HEK293 (cell line): ENCODE measurements around the gene FGFBP3.
A peak's percentile ranks its signal among the peaks of the same experiment; 100 is the strongest.

Experiments
- CTCF ChIA-PET: fragments of 350-600 bp; formaldehyde crosslinking; extraction: SDS; loops from one replicate; lab custom pipeline; 2021; ENCODE audit warnings: antibody characterized with exemption; lab: Yijun Ruan, JAX
- POLR2A ChIA-PET: fragments of 300-600 bp; formaldehyde crosslinking; extraction: SDS; loops from one replicate; lab custom pipeline; 2020; ENCODE audit warnings: antibody characterized with exemption, inconsistent platforms; lab: Yijun Ruan, JAX
- H3K27ac ChIP-seq: fragments of 200-500 bp; sonication (Bioruptor generic); 2 replicates; pipeline ENCODE4 v1.5.1; 2014; ENCODE audit warnings: low read depth, low read length, control low read depth, inconsistent platforms; ENCODE audit errors: extremely low read depth
- H3K36me3 ChIP-seq, 2 experiments: fragments of 200-500 bp in 1 of 2; sonication (Bioruptor generic) in 1 of 2; 1 replicate in 1 of 2; 2 replicates in 1 of 2; pipeline ENCODE4 v1.5.1; 2014 to 2017; ENCODE audit warnings: inconsistent platforms in 2 of 2, low read length in 2 of 2; ENCODE audit not compliant: control insufficient read depth in 2 of 2, insufficient read depth in 1 of 2
- H3K4me1 ChIP-seq: fragments of 200-500 bp; sonication (Bioruptor generic); 2 replicates; pipeline ENCODE4 v1.5.1; 2014; ENCODE audit warnings: mild to moderate bottlenecking, low read length, inconsistent platforms; ENCODE audit not compliant: control insufficient read depth, insufficient read depth
- H3K4me3 ChIP-seq: 2 replicates; pipeline ENCODE4 v1.5.1; 2011; ENCODE audit warnings: low read depth, mild to moderate bottlenecking, control low read depth, low read length, moderate library complexity
- H3K9me3 ChIP-seq: fragments of 200-500 bp; sonication (Bioruptor generic); 2 replicates; pipeline ENCODE4 v1.5.1; 2014; ENCODE audit warnings: low read depth, low read length, inconsistent platforms; ENCODE audit not compliant: control insufficient read depth, insufficient read depth
- GFI1B ChIP-seq: fragments of 450-650 bp; formaldehyde crosslinking; IDR thresholded peaks from 2 replicates; pipeline ENCODE4 v1.5.1; 2016; ENCODE audit warnings: missing biosample characterization, missing genetic modification characterization
- HOXA7 ChIP-seq: sonication (generic); formaldehyde crosslinking; IDR thresholded peaks from 2 replicates; pipeline ENCODE4 v1.8.1; 2022; ENCODE audit warnings: missing genetic modification reagents, borderline replicate concordance
- KLF17 ChIP-seq: fragments of 450-650 bp; formaldehyde crosslinking; IDR thresholded peaks from 2 replicates; pipeline ENCODE4 v1.5.1; 2016; ENCODE audit warnings: missing biosample characterization, missing genetic modification characterization
- KLF7 ChIP-seq: fragments of 450-650 bp; formaldehyde crosslinking; IDR thresholded peaks from 2 replicates; pipeline ENCODE4 v1.5.1; 2016; ENCODE audit warnings: missing biosample characterization, missing genetic modification characterization, borderline replicate concordance
- PRDM1 ChIP-seq: fragments of 450-650 bp; formaldehyde crosslinking; IDR thresholded peaks from 2 replicates; pipeline ENCODE4; 2016; ENCODE audit warnings: missing biosample characterization, missing genetic modification characterization
- RBAK ChIP-seq: fragments of 450-650 bp; formaldehyde crosslinking; IDR thresholded peaks from 2 replicates; pipeline ENCODE4 v1.5.1; 2016; ENCODE audit warnings: missing biosample characterization, missing genetic modification characterization
- SCRT2 ChIP-seq: fragments of 450-650 bp; formaldehyde crosslinking; IDR thresholded peaks from 2 replicates; pipeline ENCODE4 v1.5.1; 2016; ENCODE audit warnings: missing biosample characterization, missing genetic modification characterization
- SP2 ChIP-seq: fragments of 450-650 bp; formaldehyde crosslinking; IDR thresholded peaks from 2 replicates; pipeline ENCODE4 v1.5.1; 2016; ENCODE audit warnings: missing biosample characterization, missing genetic modification characterization
- WT1 ChIP-seq: fragments of 450-650 bp; formaldehyde crosslinking; IDR thresholded peaks from 2 replicates; pipeline ENCODE4 v1.5.1; 2016; ENCODE audit warnings: missing biosample characterization, missing genetic modification characterization
- ZBTB26 ChIP-seq: fragments of 450-650 bp; formaldehyde crosslinking; optimal IDR thresholded peaks from 2 replicates; pipeline ENCODE3; 2016; ENCODE audit warnings: missing biosample characterization, mild to moderate bottlenecking, missing genetic modification characterization
- ZBTB49 ChIP-seq: fragments of 450-650 bp; formaldehyde crosslinking; IDR thresholded peaks from 2 replicates; pipeline ENCODE4 v1.5.1; 2016; ENCODE audit warnings: missing biosample characterization, missing genetic modification characterization, low read depth
- ZFP3 ChIP-seq: fragments of 450-650 bp; formaldehyde crosslinking; IDR thresholded peaks from 2 replicates; pipeline ENCODE4 v1.5.1; 2016; ENCODE audit warnings: low read depth, missing biosample characterization, missing genetic modification characterization
- ZFP69B ChIP-seq: fragments of 450-650 bp; formaldehyde crosslinking; IDR thresholded peaks from 2 replicates; pipeline ENCODE4 v1.5.1; 2016; ENCODE audit warnings: missing biosample characterization, missing genetic modification characterization
- ZNF148 ChIP-seq: fragments of 450-650 bp; formaldehyde crosslinking; IDR thresholded peaks from 2 replicates; pipeline ENCODE4 v1.5.0; 2017; ENCODE audit warnings: missing biosample characterization, missing genetic modification characterization, borderline replicate concordance
- ZNF155 ChIP-seq: fragments of 450-650 bp; formaldehyde crosslinking; IDR thresholded peaks from 2 replicates; pipeline ENCODE4 v1.5.1; 2016; ENCODE audit warnings: missing biosample characterization, missing genetic modification characterization
- ZNF302 ChIP-seq: fragments of 450-650 bp; formaldehyde crosslinking; IDR thresholded peaks from 2 replicates; pipeline ENCODE4 v1.5.1; 2016; ENCODE audit warnings: missing biosample characterization, missing genetic modification characterization, low read depth
- ZNF335 ChIP-seq: fragments of 450-650 bp; formaldehyde crosslinking; conservative IDR thresholded peaks from 2 replicates; pipeline ENCODE4 v1.5.1; 2016; ENCODE audit warnings: missing biosample characterization, missing genetic modification characterization
- ZNF341 ChIP-seq: fragments of 450-650 bp; formaldehyde crosslinking; IDR thresholded peaks from 2 replicates; pipeline ENCODE4; 2016; ENCODE audit warnings: low read depth, missing biosample characterization, missing genetic modification characterization
- ZNF404 ChIP-seq: fragments of 450-650 bp; formaldehyde crosslinking; IDR thresholded peaks from 2 replicates; pipeline ENCODE4 v1.5.1; 2017; ENCODE audit warnings: missing biosample characterization, missing genetic modification characterization
- ZNF585B ChIP-seq: fragments of 450-650 bp; formaldehyde crosslinking; IDR thresholded peaks from 2 replicates; pipeline ENCODE4 v1.5.1; 2016; ENCODE audit warnings: missing biosample characterization, missing genetic modification characterization
- ZNF621 ChIP-seq: fragments of 450-650 bp; formaldehyde crosslinking; IDR thresholded peaks from 2 replicates; pipeline ENCODE4 v1.5.1; 2017; ENCODE audit warnings: missing biosample characterization, missing genetic modification characterization
- ZNF626 ChIP-seq: fragments of 450-650 bp; sonication (Bioruptor Pico); formaldehyde crosslinking; IDR thresholded peaks from 2 replicates; pipeline ENCODE4 v1.5.1; 2018; ENCODE audit warnings: missing biosample characterization, missing genetic modification characterization, inconsistent platforms
- ZNF660 ChIP-seq: fragments of 450-650 bp; IDR thresholded peaks from 2 replicates; pipeline ENCODE4 v1.5.1; 2018; ENCODE audit warnings: missing biosample characterization, mild to moderate bottlenecking, missing genetic modification characterization
- ZNF704 ChIP-seq: fragments of 450-650 bp; formaldehyde crosslinking; IDR thresholded peaks from 2 replicates; pipeline ENCODE4 v1.5.1; 2016; ENCODE audit warnings: missing biosample characterization, missing genetic modification characterization
- ZNF785 ChIP-seq: fragments of 450-650 bp; formaldehyde crosslinking; IDR thresholded peaks from 2 replicates; pipeline ENCODE4 v1.5.1; 2016; ENCODE audit warnings: missing biosample characterization, missing genetic modification characterization
- ZNF791 ChIP-seq: fragments of 450-650 bp; formaldehyde crosslinking; IDR thresholded peaks from 2 replicates; pipeline ENCODE4 v1.5.1; 2016; ENCODE audit warnings: missing biosample characterization, missing genetic modification characterization

The FGFBP3 gene

GRCh38 chr10:91924212-91925021 is 15.1 kb upstream of the FGFBP3 start (continued):
- TF ChIP-seq ZBTB49 (tag by site-specific recombination), result no peak
- TF ChIP-seq WT1 (tag by site-specific recombination), result no peak
- no peak for TF ChIP-seq ZNF155 (tag by site-specific recombination)
- peak; percentile 50; the same call in 1 of the 2 replicates for TF ChIP-seq PRDM1 (tag by site-specific recombination)
- TF ChIP-seq ZNF302 (tag by site-specific recombination), result no peak
- 0 out of 2 replicates have a peak, but pooled peaks have one; percentile 20 for TF ChIP-seq ZNF660 (tag by site-specific recombination)
- TF ChIP-seq ZNF585B, result no peak

GRCh38 chr10:91923371-91924211 is 14.3 kb upstream of the FGFBP3 start, which contains the start of gene BTAF1:
BTAF1 (plus strand) TSS chr10:91923770; CDS start chr10:91924077, 307 bp downstream.
- peaks cover 3% of the 10 kb centered on the region for H3K4me1 ChIP-seq
- CTCF ChIA-PET, result interaction anchor here (0.6 to 1.5 kb wide), 6 partner anchors 11 to 1634 kb away, joined by 3 to 13 read pairs (median 3); no protein-coding TSS in a partner anchor
- peak within 1 kb of the TSS; percentile 85 for H3K4me3 ChIP-seq
- peak within 1 kb of the TSS; percentile 88 for H3K27ac ChIP-seq
- H3K9me3 ChIP-seq, result no peaks in the 10 kb centered on the region
- POLR2A ChIA-PET, result interaction anchor here (0.6 to 1.9 kb wide), 16 partner anchors 8 to 761 kb away, joined by 3 to 16 read pairs (median 5); partner anchors contain the start of genes FGFBP3 and TNKS2
- peaks cover 7 to 8% of the 10 kb centered on the region in 2 experiments for H3K36me3 ChIP-seq
- TF ChIP-seq RBAK (tag by site-specific recombination), result no peak
- no peak for TF ChIP-seq ZNF785 (tag by site-specific recombination)
- no peak for TF ChIP-seq KLF7 (tag by site-specific recombination)
- no peak for TF ChIP-seq SCRT2
- TF ChIP-seq ZFP3, result no peak
- no peak for TF ChIP-seq ZNF404 (tag by site-specific recombination)
- peak; percentile 66 for TF ChIP-seq SP2
- TF ChIP-seq GFI1B (tag by site-specific recombination), result no peak
- no peak for TF ChIP-seq ZFP69B (tag by site-specific recombination)
- TF ChIP-seq HOXA7 (CRISPR knock-in tag), result no peak
- no peak for TF ChIP-seq ZNF148 (tag by site-specific recombination)
- TF ChIP-seq ZNF335 (tag by site-specific recombination), result peak; percentile 91
- TF ChIP-seq KLF17 (tag by site-specific recombination), result 0 out of 2 replicates have a peak, but pooled peaks have one; percentile 39
- no peak for TF ChIP-seq ZNF341 (tag by site-specific recombination)
- TF ChIP-seq ZNF791 (tag by site-specific recombination), result no peak
- no peak for TF ChIP-seq ZNF621 (tag by site-specific recombination)
- peak; percentile 98 for TF ChIP-seq ZBTB26
- no peak for TF ChIP-seq ZNF626 (tag by site-specific recombination)
- no peak for TF ChIP-seq ZNF704 (tag by site-specific recombination)
